ENCODE results near the gene WDR64. TPM values are rescaled to one million over a fixed set of nuclear protein-coding genes. Genes with fewer than 3 reads are reported as not detected.
A peak's percentile ranks its signal among the peaks of the same experiment; 100 is the strongest.

The WDR64 gene
- total and polyA plus RNA-seq, 2 of the 4 experiments (the other 2 are of a cell fraction): not detected

- TF ChIP-seq CEBPB (IDR thresholded peaks at IDR 0.05; ENCODE audit: low read depth, low read length): peak; percentile 89
- no peak for TF ChIP-seq RAD21 (IDR thresholded peaks at IDR 0.05; ENCODE audit: low read length)
- peak; percentile 39; the same call in 1 of the 2 replicates for TF ChIP-seq NFE2L2 (IDR thresholded peaks at IDR 0.05; ENCODE audit: low read depth, low read length)
- peak; percentile 84 for TF ChIP-seq FOS (IDR thresholded peaks at IDR 0.05; ENCODE audit: low read depth, low read length)
Observed at GRCh38 chr1:241612533-241613477, 39.3 kb upstream of the WDR64 start (continued).

DNA sequence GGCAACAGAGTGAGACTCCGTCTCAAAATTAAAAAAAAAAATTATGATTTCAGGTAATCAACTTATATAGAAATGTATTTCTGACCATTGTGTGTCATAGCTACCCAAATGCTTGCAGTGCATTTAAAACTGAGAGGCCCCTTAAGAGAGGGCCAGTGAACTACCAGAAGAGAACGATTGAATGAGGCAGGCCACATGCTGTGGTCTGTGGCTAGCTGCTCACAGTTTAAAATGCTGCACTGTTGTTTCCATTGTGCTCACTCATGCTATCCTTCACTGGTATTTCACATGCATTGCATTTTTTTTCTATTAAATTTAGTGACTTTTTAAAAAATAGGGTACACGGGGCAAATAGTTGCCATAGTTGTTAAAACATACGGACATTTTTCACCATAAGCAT, 37.9 kb upstream of the WDR64 start:
- Histone ChIP-seq H4K91ac (ENCODE audit: insufficient read depth, low read depth, low read length) (no peak overlapping the region), H4K8ac (ENCODE audit: low read depth in 2 of 2, low read length in 2 of 2) (no peak overlapping the region), H2BK120ac (ENCODE audit: low read depth, low read length) (no peak overlapping the region), H2AK5ac (ENCODE audit: low read depth, low read length) (no peak overlapping the region), H2BK20ac (ENCODE audit: low read depth, low read length) (no peak overlapping the region), H3K27ac (ENCODE audit: insufficient read depth, low read length) (no peak overlapping the region), H2BK15ac (ENCODE audit: low read depth, low read length) (no peak overlapping the region), H2AK9ac (replicated peaks; ENCODE audit: low read depth, low read length, poor library complexity) (no peak overlapping the region), H2AFZ (replicated peaks; ENCODE audit: low read length, poor library complexity) (no peak overlapping the region), H3K36me3 (ENCODE audit: control insufficient read depth, insufficient read depth, low read length) (no peaks in the 10 kb centered on the region), H3K79me1 (ENCODE audit: low read depth in 1 of 2, low read length in 2 of 2) (peaks cover 2 to 8% of the 10 kb centered on the region in 2 experiments; a peak in 1 of 4 replicates), H3K4me2 (ENCODE audit: low read depth, low read length) (no peak overlapping the region), H3K14ac (replicated peaks; ENCODE audit: low read depth, low read length) (no peak overlapping the region), H3K18ac (ENCODE audit: low read depth, low read length) (no peak overlapping the region), H3K4me1 (ENCODE audit: control insufficient read depth, insufficient read depth, low read length) (peaks cover 13% of the 10 kb centered on the region), H3K4me3 (ENCODE audit: insufficient read depth, low read depth, low read length) (no peak overlapping the region), H3K56ac (ENCODE audit: extremely low read depth, insufficient read depth, low read length) (no peak overlapping the region), H4K5ac (ENCODE audit: low read depth, low read length) (no peak overlapping the region), H3K9me3 (ENCODE audit: control insufficient read depth, insufficient read depth, low read length) (no peaks in the 10 kb centered on the region), H4K20me1 (ENCODE audit: insufficient read depth, low read length) (no peaks in the 10 kb centered on the region), H3K9me1 (ENCODE audit: insufficient read depth, low read length) (0 out of 2 replicates have a peak, but pooled peaks cover 3% of the 10 kb centered on the region), H3K4ac (ENCODE audit: low read depth, low read length) (no peak overlapping the region), H3K23ac (ENCODE audit: low read depth, low read length) (no peak overlapping the region), H3K9ac (ENCODE audit: low read depth, low read length) (no peak overlapping the region), H3K27me3 (ENCODE audit: control insufficient read depth, insufficient read depth, low read length) (no peaks in the 10 kb centered on the region), H2BK5ac (ENCODE audit: low read depth, low read length, poor library complexity, severe bottlenecking) (no peak overlapping the region)
- TF ChIP-seq, protein P1, sequence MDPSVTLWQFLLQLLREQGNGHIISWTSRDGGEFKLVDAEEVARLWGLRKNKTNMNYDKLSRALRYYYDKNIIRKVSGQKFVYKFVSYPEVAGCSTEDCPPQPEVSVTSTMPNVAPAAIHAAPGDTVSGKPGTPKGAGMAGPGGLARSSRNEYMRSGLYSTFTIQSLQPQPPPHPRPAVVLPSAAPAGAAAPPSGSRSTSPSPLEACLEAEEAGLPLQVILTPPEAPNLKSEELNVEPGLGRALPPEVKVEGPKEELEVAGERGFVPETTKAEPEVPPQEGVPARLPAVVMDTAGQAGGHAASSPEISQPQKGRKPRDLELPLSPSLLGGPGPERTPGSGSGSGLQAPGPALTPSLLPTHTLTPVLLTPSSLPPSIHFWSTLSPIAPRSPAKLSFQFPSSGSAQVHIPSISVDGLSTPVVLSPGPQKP (IDR thresholded peaks at IDR 0.05; ENCODE audit: borderline replicate concordance, low read depth, low read length): no peak
- no peak for TF ChIP-seq MXI1 (IDR thresholded peaks at IDR 0.05; ENCODE audit: borderline replicate concordance, low read depth, low read length)
- TF ChIP-seq USF2 (IDR thresholded peaks at IDR 0.05; ENCODE audit: low read depth, low read length): no peak
- TF ChIP-seq SMC3 (IDR thresholded peaks at IDR 0.05; ENCODE audit: low read depth, low read length): no peak
- no peak for TF ChIP-seq FOS (IDR thresholded peaks at IDR 0.05; ENCODE audit: low read depth, low read length)
- TF ChIP-seq, protein P2, sequence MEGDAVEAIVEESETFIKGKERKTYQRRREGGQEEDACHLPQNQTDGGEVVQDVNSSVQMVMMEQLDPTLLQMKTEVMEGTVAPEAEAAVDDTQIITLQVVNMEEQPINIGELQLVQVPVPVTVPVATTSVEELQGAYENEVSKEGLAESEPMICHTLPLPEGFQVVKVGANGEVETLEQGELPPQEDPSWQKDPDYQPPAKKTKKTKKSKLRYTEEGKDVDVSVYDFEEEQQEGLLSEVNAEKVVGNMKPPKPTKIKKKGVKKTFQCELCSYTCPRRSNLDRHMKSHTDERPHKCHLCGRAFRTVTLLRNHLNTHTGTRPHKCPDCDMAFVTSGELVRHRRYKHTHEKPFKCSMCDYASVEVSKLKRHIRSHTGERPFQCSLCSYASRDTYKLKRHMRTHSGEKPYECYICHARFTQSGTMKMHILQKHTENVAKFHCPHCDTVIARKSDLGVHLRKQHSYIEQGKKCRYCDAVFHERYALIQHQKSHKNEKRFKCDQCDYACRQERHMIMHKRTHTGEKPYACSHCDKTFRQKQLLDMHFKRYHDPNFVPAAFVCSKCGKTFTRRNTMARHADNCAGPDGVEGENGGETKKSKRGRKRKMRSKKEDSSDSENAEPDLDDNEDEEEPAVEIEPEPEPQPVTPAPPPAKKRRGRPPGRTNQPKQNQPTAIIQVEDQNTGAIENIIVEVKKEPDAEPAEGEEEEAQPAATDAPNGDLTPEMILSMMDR (conservative IDR thresholded peaks at IDR 0.05; ENCODE audit: low read depth, low read length): no peak
- BruUV-seq (replicated peaks): no TSS peak
- ATAC-seq (ENCODE audit: low read depth): no peak
- DNase-seq: no peak
- in situ Hi-C loops (cut with MboI; ENCODE audit: low sequenced_read_pairs): loop anchor here (5.0 to 25.0 kb wide), 2 partner anchors 223 to 1698 kb away; no protein-coding TSS in a partner anchor
- CTCF ChIA-PET: no interaction called here
- POLR2A ChIA-PET (ENCODE audit: unreplicated experiment): no interaction called here
- dilution Hi-C loops (cut with HindIII; ENCODE audit: low sequenced_read_pairs, unreplicated experiment): no loop called here
- intact Hi-C loops (cut with micrococcal nuclease): loop anchor here (5.0 kb wide), 1 partner anchor 283 kb away; no protein-coding TSS in a partner anchor
- WGBS, 2 experiments (ENCODE audit: extremely low coverage in 2 of 2, insufficient read length in 1 of 2): no CpG with 5 or more reads among the region's 4 CpGs
